Fibroblast of lung (primary cell): ENCODE results near the gene RPL39L.

Experiments used
- CTCF ChIP-seq, 2 donors: IDR thresholded peaks in 1 of 2; conservative IDR thresholded peaks in 1 of 2; 1 replicate in 1 of 2; 2 replicates in 1 of 2; pipeline ENCODE4 v1.5.1; 2011 to 2012; ENCODE audit warnings: low read length in 2 of 2, control low read depth in 1 of 2, inconsistent platforms in 1 of 2, low read depth in 1 of 2, mild to moderate bottlenecking in 1 of 2
- EZH2 ChIP-seq: IDR thresholded peaks from 2 replicates; pipeline ENCODE4 v1.5.1; 2012; ENCODE audit warnings: low read length, control low read depth, mild to moderate bottlenecking; ENCODE audit errors: missing control alignments

- TF ChIP-seq EZH2 (no peak), CTCF (conservative IDR thresholded peaks at IDR 0.05 in 1 of 2, IDR thresholded peaks at IDR 0.05 in 1 of 2; ENCODE audit: low read depth in 1 of 2, low read length in 2 of 2) (no peak)
Measured at GRCh38 chr3:187146389-187146788, 7.1 kb upstream of the RPL39L start.
